IMR-90 (cell line): ENCODE data around the gene UBA52. TPM values are rescaled to one million over a fixed set of nuclear protein-coding genes. Genes with fewer than 3 reads are reported as not detected.

Experiments
- ATAC-seq: fragments of 200-7000 bp; cut with Tn5 transposase; 2 replicates; pipeline ENCODE4 v1.9.1; 2020; ENCODE audit warnings: low read depth, mild to moderate bottlenecking, moderate library complexity
- BruUV-seq: library from RNA; stranded (reverse); fragments of 400-500 nt; replicated peaks from 2 replicates; lab custom pipeline; 2021; lab: Mats Ljungman, UMichigan
- CTCF ChIA-PET: fragments of 300-600 bp; formaldehyde crosslinking; extraction: SDS; loops from one replicate; lab custom pipeline; 2021; ENCODE audit warnings: antibody characterized with exemption; lab: Yijun Ruan, JAX
- POLR2A ChIA-PET: fragments of 300-600 bp; sonication (Branson Sonifier 250); formaldehyde crosslinking; loops from one replicate; lab custom pipeline; 2022; ENCODE audit warnings: antibody characterized with exemption; ENCODE audit not compliant: unreplicated experiment; lab: Charles Lee
- DNase-seq: peaks from one replicate; pipeline ENCODE4 v3.0.0; 2013
- H2AFZ ChIP-seq: replicated peaks from 2 replicates; pipeline ENCODE3; 2013; ENCODE audit warnings: low read length, mild to moderate bottlenecking; ENCODE audit not compliant: poor library complexity
- H2AK5ac ChIP-seq: 2 replicates; pipeline ENCODE4 v1.6.1; 2013; ENCODE audit warnings: low read depth, low read length, inconsistent platforms
- H2AK9ac ChIP-seq: replicated peaks from 2 replicates; pipeline ENCODE3; 2013; ENCODE audit warnings: mild to moderate bottlenecking, low read depth, low read length, moderate library complexity; ENCODE audit not compliant: poor library complexity
- H2BK120ac ChIP-seq: 2 replicates; pipeline ENCODE4 v1.6.1; 2013; ENCODE audit warnings: low read depth, low read length, inconsistent platforms
- H2BK15ac ChIP-seq: 3 replicates; pipeline ENCODE4 v1.6.1; 2013; ENCODE audit warnings: low read depth, low read length, inconsistent platforms
- H2BK20ac ChIP-seq: 2 replicates; pipeline ENCODE4 v1.6.1; 2013; ENCODE audit warnings: low read depth, mild to moderate bottlenecking, inconsistent platforms, low read length, moderate library complexity
- H2BK5ac ChIP-seq: 2 replicates; pipeline ENCODE4 v1.6.1; 2013; ENCODE audit warnings: mild to moderate bottlenecking, low read depth, low read length, inconsistent platforms; ENCODE audit not compliant: poor library complexity, severe bottlenecking
- H3K14ac ChIP-seq: replicated peaks from 2 replicates; pipeline ENCODE4 v1.6.1; 2013; ENCODE audit warnings: low read depth, low read length, inconsistent platforms
- H3K18ac ChIP-seq: 2 replicates; pipeline ENCODE4 v1.6.1; 2013; ENCODE audit warnings: low read depth, low read length, control low read depth
- H3K23ac ChIP-seq: 2 replicates; pipeline ENCODE4 v1.6.1; 2013; ENCODE audit warnings: low read depth, low read length, inconsistent platforms
- H3K27ac ChIP-seq: 2 replicates; pipeline ENCODE4 v1.5.1; 2013; ENCODE audit warnings: mild to moderate bottlenecking, control low read depth, low read length; ENCODE audit not compliant: insufficient read depth
- H3K27me3 ChIP-seq: 2 replicates; pipeline ENCODE4 v1.6.1; 2013; ENCODE audit warnings: low read length; ENCODE audit not compliant: control insufficient read depth, insufficient read depth
- H3K36me3 ChIP-seq: 2 replicates; pipeline ENCODE4 v1.6.1; 2013; ENCODE audit warnings: low read length, mixed read lengths; ENCODE audit not compliant: control insufficient read depth, insufficient read depth
- H3K4ac ChIP-seq: 2 replicates; pipeline ENCODE4 v1.6.1; 2013; ENCODE audit warnings: low read depth, low read length, inconsistent platforms
- H3K4me1 ChIP-seq: 2 replicates; pipeline ENCODE4 v1.6.1; 2013; ENCODE audit warnings: low read length, mixed read lengths; ENCODE audit not compliant: control insufficient read depth, insufficient read depth
- H3K4me2 ChIP-seq: 2 replicates; pipeline ENCODE4 v1.6.1; 2013; ENCODE audit warnings: low read depth, mild to moderate bottlenecking, control low read depth, low read length, moderate library complexity
- H3K4me3 ChIP-seq: 2 replicates; pipeline ENCODE4 v1.5.1; 2013; ENCODE audit warnings: low read depth, mild to moderate bottlenecking, control low read depth, low read length, moderate library complexity; ENCODE audit not compliant: insufficient read depth
- H3K56ac ChIP-seq: 2 replicates; pipeline ENCODE4 v1.6.1; 2013; ENCODE audit warnings: low read length, inconsistent platforms; ENCODE audit not compliant: insufficient read depth; ENCODE audit errors: extremely low read depth
- H3K79me1 ChIP-seq, 2 experiments: 2 replicates each; pipeline ENCODE4 v1.6.1; 2013; ENCODE audit warnings: low read length in 2 of 2, inconsistent platforms in 1 of 2, low read depth in 1 of 2
- H3K9ac ChIP-seq: 2 replicates; pipeline ENCODE4 v1.6.1; 2013; ENCODE audit warnings: low read depth, low read length, control low read depth
- H3K9me1 ChIP-seq: 2 replicates; pipeline ENCODE4 v1.6.1; 2013; ENCODE audit warnings: low read length, inconsistent platforms; ENCODE audit not compliant: insufficient read depth
- H3K9me3 ChIP-seq: 2 replicates; pipeline ENCODE4 v1.6.1; 2013; ENCODE audit warnings: low read length; ENCODE audit not compliant: control insufficient read depth, insufficient read depth
- H4K20me1 ChIP-seq: 2 replicates; pipeline ENCODE4 v1.6.1; 2013; ENCODE audit warnings: low read length, inconsistent platforms; ENCODE audit not compliant: insufficient read depth
- H4K5ac ChIP-seq: 2 replicates; pipeline ENCODE4 v1.6.1; 2013; ENCODE audit warnings: mild to moderate bottlenecking, low read depth, low read length, control low read depth
- H4K8ac ChIP-seq, 2 experiments: 2 replicates each; pipeline ENCODE4 v1.6.1; 2013; ENCODE audit warnings: low read depth in 2 of 2, low read length in 2 of 2, control low read depth in 1 of 2, inconsistent platforms in 1 of 2
- H4K91ac ChIP-seq: 2 replicates; pipeline ENCODE4 v1.6.1; 2013; ENCODE audit warnings: low read depth, low read length, inconsistent platforms; ENCODE audit not compliant: insufficient read depth
- CHD1 ChIP-seq: IDR thresholded peaks from 2 replicates; pipeline ENCODE4 v1.6.1; 2012; ENCODE audit warnings: low read depth, low read length, improper control_type of control experiment
- CTCF ChIP-seq: conservative IDR thresholded peaks from 2 replicates; pipeline ENCODE4 v1.5.1; 2012; ENCODE audit warnings: mild to moderate bottlenecking, low read depth, low read length, improper control_type of control experiment
- FOS ChIP-seq: fragments of 150-350 bp; IDR thresholded peaks from 2 replicates; pipeline ENCODE4 v1.6.1; 2016; ENCODE audit warnings: low read depth, low read length
- MAZ ChIP-seq: IDR thresholded peaks from 2 replicates; pipeline ENCODE4 v1.6.1; 2012; ENCODE audit warnings: low read depth, mild to moderate bottlenecking, low read length, improper control_type of control experiment, moderate library complexity, borderline replicate concordance
- MXI1 ChIP-seq: IDR thresholded peaks from 2 replicates; pipeline ENCODE4 v1.6.1; 2012; ENCODE audit warnings: low read depth, mild to moderate bottlenecking, low read length, moderate library complexity, borderline replicate concordance
- POLR2A ChIP-seq: IDR thresholded peaks from 2 replicates; pipeline ENCODE4 v1.6.1; 2012; ENCODE audit warnings: mild to moderate bottlenecking, low read depth, low read length
- RAD21 ChIP-seq: IDR thresholded peaks from 2 replicates; pipeline ENCODE4 v1.6.1; 2012; ENCODE audit warnings: low read length, improper control_type of control experiment
- RCOR1 ChIP-seq: IDR thresholded peaks from 2 replicates; pipeline ENCODE4 v1.6.1; 2012; ENCODE audit warnings: mild to moderate bottlenecking, low read length, improper control_type of control experiment; ENCODE audit not compliant: insufficient replicate concordance
- SMC3 ChIP-seq: fragments of 150-350 bp; IDR thresholded peaks from 2 replicates; pipeline ENCODE4 v1.6.1; 2016; ENCODE audit warnings: low read depth, mild to moderate bottlenecking, antibody characterized with exemption, low read length, moderate library complexity
- WGBS, 2 experiments: methylation state at CpG; one replicate each; pipeline versions ENCODE4 v1.1.5 to v1.1.7; 2013; ENCODE audit warnings: missing lambda C conversion rate in 2 of 2; ENCODE audit not compliant: insufficient read length in 1 of 2; ENCODE audit errors: extremely low coverage in 2 of 2; 5-methylcytosine and 5-hydroxymethylcytosine counted together
- dilution Hi-C: fragments of 300-500 bp; cut with HindIII; formaldehyde crosslinking; loops from one replicate; pipeline ENCODE4 v1.14.3; 2018; ENCODE audit warnings: low sequenced_read_pairs; ENCODE audit not compliant: unreplicated experiment
- in situ Hi-C: fragments of 300-500 bp; cut with MboI; formaldehyde crosslinking; loops from 3 replicates; pipeline ENCODE4 v1.14.3; 2019; ENCODE audit warnings: low sequenced_read_pairs, inconsistent platforms, mixed read lengths
- intact Hi-C: fragments of 100-400 bp; cut with micrococcal nuclease; formaldehyde crosslinking; loops from 2 replicates; pipeline ENCODE4 v1.10.0; 2022
- polyA plus RNA-seq, 3 experiments: library from polyadenylated mRNA; depleted of rRNA; stranded (reverse); fragments of >200 nt; gene quantifications; 2 replicates each; pipeline ENCODE4 v1.2.3, GENCODE V29; 2012; ENCODE audit warnings: low replicate concordance in 1 of 3
- total RNA-seq: library from RNA; depleted of rRNA; stranded (reverse); fragments of >200 nt; gene quantifications from 2 replicates; pipeline ENCODE4 v1.2.3, GENCODE V29; 2012
- TF ChIP-seq, protein P1 (sequence below): fragments of 150-350 bp; IDR thresholded peaks from 2 replicates; pipeline ENCODE4 v1.6.1; 2016; ENCODE audit warnings: low read depth, mild to moderate bottlenecking, low read length, moderate library complexity, borderline replicate concordance
- TF ChIP-seq, protein P2 (sequence below): fragments of 150-350 bp; IDR thresholded peaks from 2 replicates; pipeline ENCODE4 v1.6.1; 2017; ENCODE audit warnings: mild to moderate bottlenecking, antibody characterized with exemption, low read length, low read depth

Gene UBA52
- total and polyA plus RNA-seq, 2 of the 4 experiments (the other 2 are of a cell fraction), result 1,030 to 3,008 TPM

- TF ChIP-seq, protein P1, sequence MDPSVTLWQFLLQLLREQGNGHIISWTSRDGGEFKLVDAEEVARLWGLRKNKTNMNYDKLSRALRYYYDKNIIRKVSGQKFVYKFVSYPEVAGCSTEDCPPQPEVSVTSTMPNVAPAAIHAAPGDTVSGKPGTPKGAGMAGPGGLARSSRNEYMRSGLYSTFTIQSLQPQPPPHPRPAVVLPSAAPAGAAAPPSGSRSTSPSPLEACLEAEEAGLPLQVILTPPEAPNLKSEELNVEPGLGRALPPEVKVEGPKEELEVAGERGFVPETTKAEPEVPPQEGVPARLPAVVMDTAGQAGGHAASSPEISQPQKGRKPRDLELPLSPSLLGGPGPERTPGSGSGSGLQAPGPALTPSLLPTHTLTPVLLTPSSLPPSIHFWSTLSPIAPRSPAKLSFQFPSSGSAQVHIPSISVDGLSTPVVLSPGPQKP, result no peak
Measured at GRCh38 chr19:18608102-18608804, 36.6 kb downstream of the UBA52 start (continued).

DNA sequence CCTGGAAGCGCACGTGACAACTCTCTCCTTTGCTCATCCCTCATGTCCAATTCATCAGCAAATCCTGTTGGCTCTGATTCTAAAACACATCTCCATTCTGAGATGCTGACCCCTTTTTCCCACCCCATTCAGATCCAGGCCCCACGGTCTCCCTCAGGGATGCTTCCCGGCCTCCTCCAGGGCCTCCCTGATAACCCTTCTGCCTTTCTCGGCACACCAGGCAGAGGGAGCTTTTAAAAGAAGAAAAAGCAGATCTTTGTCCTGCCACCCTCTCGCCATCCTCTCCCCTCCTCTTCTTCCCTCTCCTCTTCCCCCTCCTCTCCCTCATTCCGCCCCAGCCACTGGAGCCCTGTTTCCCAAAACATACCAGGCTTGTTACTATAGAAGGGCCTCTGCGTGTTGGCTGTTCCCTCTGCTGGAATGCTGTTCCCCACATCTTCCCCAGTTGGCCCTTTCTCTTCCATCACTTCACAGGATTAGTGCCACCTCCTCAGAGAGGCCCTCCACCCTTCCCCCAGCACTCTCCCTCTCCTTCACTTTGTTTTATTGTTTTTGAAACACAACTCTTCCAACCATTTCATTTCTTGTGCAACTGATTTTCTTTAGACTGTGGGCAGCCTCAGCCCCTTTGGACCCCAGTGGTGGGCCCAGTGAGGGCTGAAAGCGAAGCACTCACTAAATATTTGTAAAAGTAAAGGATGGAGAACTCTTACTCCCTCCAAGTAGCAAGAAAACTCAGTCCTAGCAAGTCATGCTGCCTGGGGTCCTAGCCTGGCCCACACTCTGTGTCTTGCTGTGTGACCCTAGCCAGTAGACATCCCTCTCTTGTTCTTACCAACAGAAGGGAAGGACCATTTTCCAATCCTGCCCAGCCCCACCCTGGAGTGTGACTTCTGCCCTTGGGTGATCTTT lies 37.4 kb downstream of the UBA52 start:
- Histone ChIP-seq H4K91ac (no peak overlapping the region), H4K5ac (no peak overlapping the region), H3K56ac (no peak overlapping the region), H3K79me1 (no peaks in the 10 kb centered on the region), H3K27me3 (peaks cover 88% of the 10 kb centered on the region), H3K4me2 (no peak overlapping the region), H3K18ac (no peak overlapping the region), H2BK120ac (no peak overlapping the region), H2AK5ac (no peak overlapping the region), H2BK15ac (no peak overlapping the region), H3K14ac (no peak overlapping the region), H3K36me3 (no peaks in the 10 kb centered on the region), H3K9me3 (no peaks in the 10 kb centered on the region), H4K20me1 (peaks cover 4% of the 10 kb centered on the region; the same call in 1 of the 2 replicates), H3K4me3 (no peak overlapping the region), H2AFZ (no peak overlapping the region), H3K9me1 (no peaks in the 10 kb centered on the region), H2BK5ac (no peak overlapping the region), H3K9ac (no peak overlapping the region), H4K8ac (no peak overlapping the region), H2BK20ac (no peak overlapping the region), H2AK9ac (peak overlapping the region; percentile 9), H3K4ac (no peak overlapping the region), H3K4me1 (peaks cover 11% of the 10 kb centered on the region; the same call in 1 of the 2 replicates), H3K23ac (no peak overlapping the region), H3K27ac (no peak overlapping the region)
- 49% methylated on average over 2 of the region's 9 CpGs; no CpG with 5 or more reads in 1 of the 2 experiments for WGBS, 2 experiments
- ATAC-seq (no peak), DNase-seq (no peak)
- in situ Hi-C loops (no loop called here), dilution Hi-C loops (no loop called here), intact Hi-C loops (no loop called here)
- POLR2A ChIA-PET, result no interaction called here
- BruUV-seq, result no TSS peak
- CTCF ChIA-PET, result no interaction called here
- TF ChIP-seq, protein P2, sequence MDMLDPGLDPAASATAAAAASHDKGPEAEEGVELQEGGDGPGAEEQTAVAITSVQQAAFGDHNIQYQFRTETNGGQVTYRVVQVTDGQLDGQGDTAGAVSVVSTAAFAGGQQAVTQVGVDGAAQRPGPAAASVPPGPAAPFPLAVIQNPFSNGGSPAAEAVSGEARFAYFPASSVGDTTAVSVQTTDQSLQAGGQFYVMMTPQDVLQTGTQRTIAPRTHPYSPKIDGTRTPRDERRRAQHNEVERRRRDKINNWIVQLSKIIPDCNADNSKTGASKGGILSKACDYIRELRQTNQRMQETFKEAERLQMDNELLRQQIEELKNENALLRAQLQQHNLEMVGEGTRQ, result no peak
- TF ChIP-seq CHD1 (no peak), CTCF (no peak), MAZ (no peak), MXI1 (no peak), SMC3 (no peak), RAD21 (no peak), POLR2A (no peak), FOS (no peak), RCOR1 (no peak)
